Measurements from ENCODE around the gene CHAMP1. TPM values are rescaled to one million over a fixed set of nuclear protein-coding genes. Genes with fewer than 3 reads are reported as not detected.

CHAMP1 gene, protein sequence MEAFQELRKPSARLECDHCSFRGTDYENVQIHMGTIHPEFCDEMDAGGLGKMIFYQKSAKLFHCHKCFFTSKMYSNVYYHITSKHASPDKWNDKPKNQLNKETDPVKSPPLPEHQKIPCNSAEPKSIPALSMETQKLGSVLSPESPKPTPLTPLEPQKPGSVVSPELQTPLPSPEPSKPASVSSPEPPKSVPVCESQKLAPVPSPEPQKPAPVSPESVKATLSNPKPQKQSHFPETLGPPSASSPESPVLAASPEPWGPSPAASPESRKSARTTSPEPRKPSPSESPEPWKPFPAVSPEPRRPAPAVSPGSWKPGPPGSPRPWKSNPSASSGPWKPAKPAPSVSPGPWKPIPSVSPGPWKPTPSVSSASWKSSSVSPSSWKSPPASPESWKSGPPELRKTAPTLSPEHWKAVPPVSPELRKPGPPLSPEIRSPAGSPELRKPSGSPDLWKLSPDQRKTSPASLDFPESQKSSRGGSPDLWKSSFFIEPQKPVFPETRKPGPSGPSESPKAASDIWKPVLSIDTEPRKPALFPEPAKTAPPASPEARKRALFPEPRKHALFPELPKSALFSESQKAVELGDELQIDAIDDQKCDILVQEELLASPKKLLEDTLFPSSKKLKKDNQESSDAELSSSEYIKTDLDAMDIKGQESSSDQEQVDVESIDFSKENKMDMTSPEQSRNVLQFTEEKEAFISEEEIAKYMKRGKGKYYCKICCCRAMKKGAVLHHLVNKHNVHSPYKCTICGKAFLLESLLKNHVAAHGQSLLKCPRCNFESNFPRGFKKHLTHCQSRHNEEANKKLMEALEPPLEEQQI
- 10 to 100 TPM in 1 of 2 donors, 1 to 10 TPM in 1; 5.9 to 10.6 TPM for total RNA-seq

DNA sequence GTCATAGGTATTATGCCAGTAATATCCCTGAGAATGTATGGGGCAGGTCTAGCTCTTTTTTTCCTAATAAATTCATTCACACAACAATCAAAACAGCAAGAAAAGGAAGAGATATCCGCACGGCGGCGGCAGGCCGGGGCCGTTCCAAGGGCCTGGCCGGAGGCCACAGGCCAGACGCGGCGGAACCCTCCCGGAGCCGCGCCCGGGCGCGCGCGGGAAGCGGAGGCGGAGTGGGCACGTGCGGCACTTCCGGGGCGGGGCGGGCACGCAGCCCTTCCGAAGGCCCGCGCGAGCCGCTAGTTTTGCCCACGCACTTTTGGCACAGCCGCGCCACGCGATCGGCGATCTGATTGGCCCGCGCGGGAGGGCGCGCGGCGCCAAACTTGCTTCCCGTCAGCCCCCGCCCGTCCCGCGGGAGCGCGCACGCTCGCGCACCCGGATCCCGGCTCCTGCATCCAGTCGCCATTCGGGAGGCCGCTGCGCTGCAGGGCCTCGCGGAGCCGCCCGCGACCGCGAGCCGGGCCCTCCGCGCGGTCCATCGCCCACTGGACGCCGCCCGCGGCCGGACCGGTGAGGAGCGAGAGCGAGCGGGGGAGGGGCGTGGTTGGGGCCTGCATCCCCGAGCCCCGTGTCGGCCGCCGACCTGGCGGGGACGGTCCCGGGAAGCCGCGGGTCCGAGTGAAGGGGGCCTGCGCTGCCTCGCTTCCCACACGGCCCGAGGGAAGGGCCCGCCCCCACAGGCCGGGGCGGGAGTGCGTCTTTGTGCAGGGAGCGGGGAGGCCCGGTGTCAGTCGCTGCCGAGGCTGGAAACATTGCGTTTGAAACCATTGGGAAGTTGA, at the start of gene CHAMP1:
Gene CHAMP1 (plus strand): TSS at position 430 of the 839 bp plus-strand sequence. CDS start 9,340 bp downstream, outside the sequence.
- no peaks in the 10 kb centered on the region for H3K36me3 ChIP-seq (replicated peaks in 1 of 2; ENCODE audit: insufficient read depth in 1 of 2, low read depth in 2 of 2)
- peaks cover 49% of the 10 kb centered on the region for H3K4me1 ChIP-seq
- TF ChIP-seq POLR2A (IDR thresholded peaks at IDR 0.05) (peak; percentile 76 to 91 (median 79)), CTCF (IDR thresholded peaks at IDR 0.05) (peak in 1 of 7 experiments; percentile 13)
- no peaks in the 10 kb centered on the region for H3K9me3 ChIP-seq
- peak; percentile 97 for ATAC-seq
- intact Hi-C loops (cut with DNase I) = no loop called here
- DNase-seq = peak; percentile 95 to 96 (median 96)
- no peaks in the 10 kb centered on the region for H3K27me3 ChIP-seq
- H3K27ac ChIP-seq = peak within 1 kb of the TSS; percentile 76 to 96 (median 90)
- peak within 1 kb of the TSS; percentile 76 to 100 for H3K4me3 ChIP-seq
- WGBS, 2 donors = 0 to 1% methylated on average over 20 to 97 of the region's 107 CpGs

DNA sequence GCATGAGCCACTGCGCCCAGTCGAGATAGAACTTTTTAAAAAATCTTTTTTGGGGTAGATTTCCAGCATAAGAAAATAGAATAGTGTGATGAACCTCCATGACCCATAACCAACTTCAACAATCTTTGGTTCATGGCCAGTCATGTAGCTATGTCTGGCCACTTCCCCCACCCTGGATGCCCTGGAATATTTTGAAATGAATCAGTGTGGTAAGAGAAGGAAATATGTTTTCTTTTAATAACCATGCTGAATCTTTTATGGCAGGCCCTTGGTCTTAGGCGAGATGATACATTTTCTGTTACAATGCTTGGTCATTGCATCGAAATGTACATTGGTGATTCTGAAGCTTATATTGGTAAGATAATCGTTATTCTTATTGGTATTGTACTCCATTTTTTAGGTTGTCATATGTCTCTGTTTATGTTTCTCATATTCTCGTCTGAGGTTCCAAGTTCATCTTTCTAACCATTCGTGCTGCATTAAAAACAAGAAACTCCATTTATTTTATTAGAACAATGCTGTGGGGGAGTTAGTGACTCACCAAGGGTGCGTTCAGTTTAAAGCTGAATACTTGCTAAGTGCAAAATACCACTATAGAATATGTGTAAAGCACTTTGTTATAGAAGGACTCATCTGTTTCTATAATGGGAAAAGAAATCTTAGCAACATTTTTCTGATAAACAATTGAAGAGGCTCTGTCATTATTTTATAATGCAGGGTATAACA, 49.3 kb upstream of the CHAMP1 start:
- Histone ChIP-seq H3K9me3 (no peaks in the 10 kb centered on the region), H3K27me3 (no peaks in the 10 kb centered on the region), H3K27ac (no peak overlapping the region), H3K4me3 (no peak overlapping the region), H3K36me3 (replicated peaks in 1 of 2; ENCODE audit: insufficient read depth in 1 of 2, low read depth in 2 of 2) (peaks cover 6 to 18% of the 10 kb centered on the region in 2 donors), H3K4me1 (peaks cover 18% of the 10 kb centered on the region)
- no peak for TF ChIP-seq POLR2A (IDR thresholded peaks at IDR 0.05)
- no peak for TF ChIP-seq CTCF (IDR thresholded peaks at IDR 0.05)
- WGBS, 2 donors = 89 to 94% methylated on average over 8 of the region's 8 CpGs
- intact Hi-C loops (cut with DNase I) = no loop called here
- DNase-seq (no peak), ATAC-seq (no peak)

DNA sequence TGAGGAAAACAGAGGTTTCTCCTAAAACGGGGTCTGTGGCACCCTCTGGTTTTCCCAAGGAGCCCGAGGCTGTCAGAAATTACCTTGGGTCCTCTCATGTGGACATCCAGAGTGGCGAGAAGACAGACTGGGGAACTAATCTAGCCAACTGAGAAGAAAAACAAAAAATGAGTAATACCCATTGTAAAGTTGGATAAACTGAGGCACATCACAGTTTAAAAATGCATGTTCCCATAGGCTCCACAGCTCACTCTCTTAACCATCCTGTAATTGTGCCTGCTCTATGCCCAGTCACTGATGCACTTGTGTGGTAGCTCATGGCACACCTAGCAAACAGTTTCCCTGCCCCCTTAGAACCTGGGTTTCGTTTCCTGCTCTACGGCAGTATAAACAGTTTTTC, 48.1 kb upstream of the CHAMP1 start:
- no peaks in the 10 kb centered on the region for H3K27me3 ChIP-seq
- ATAC-seq = no peak
- H3K27ac ChIP-seq = no peak overlapping the region
- intact Hi-C loops (cut with DNase I) = no loop called here
- TF ChIP-seq CTCF (IDR thresholded peaks at IDR 0.05) (no peak), POLR2A (IDR thresholded peaks at IDR 0.05) (no peak)
- WGBS, 2 donors = 90 to 92% methylated on average over 5 of the region's 5 CpGs
- no peaks in the 10 kb centered on the region for H3K9me3 ChIP-seq
- peaks cover 6 to 15% of the 10 kb centered on the region in 2 donors for H3K36me3 ChIP-seq (replicated peaks in 1 of 2; ENCODE audit: insufficient read depth in 1 of 2, low read depth in 2 of 2)
- peaks cover 6% of the 10 kb centered on the region for H3K4me1 ChIP-seq
- no peak overlapping the region for H3K4me3 ChIP-seq
- no peak for DNase-seq

Measured in body of pancreas (tissue), 4 donors.